MM.1S (cell line): ENCODE data around the gene RABGEF1.

Experiments used
- CTCF ChIP-seq: fragments of 300-600 bp; sonication (generic); IDR thresholded peaks from 2 replicates; pipeline ENCODE4 v1.5.1; 2016; ENCODE audit warnings: antibody characterized with exemption, low read length, mixed read lengths
- EZH2 ChIP-seq: fragments of 300-600 bp; sonication (generic); optimal IDR thresholded peaks from 2 replicates; pipeline ENCODE3; 2017; ENCODE audit warnings: low read depth, mild to moderate bottlenecking, antibody characterized with exemption, low read length, mixed read lengths
- EZH2phosphoT487 ChIP-seq: fragments of 300-600 bp; sonication (generic); IDR thresholded peaks from 2 replicates; pipeline ENCODE4 v1.6.1; 2018; ENCODE audit warnings: antibody characterized with exemption, low read length

- TF ChIP-seq EZH2phosphoT487 (no peak), CTCF (no peak), EZH2 (no peak)
Observed at GRCh38 chr7:66847879-66848790, 107.6 kb downstream of the RABGEF1 start.
